ENCODE results near the gene NKAIN4.

NKAIN4 gene

DNA sequence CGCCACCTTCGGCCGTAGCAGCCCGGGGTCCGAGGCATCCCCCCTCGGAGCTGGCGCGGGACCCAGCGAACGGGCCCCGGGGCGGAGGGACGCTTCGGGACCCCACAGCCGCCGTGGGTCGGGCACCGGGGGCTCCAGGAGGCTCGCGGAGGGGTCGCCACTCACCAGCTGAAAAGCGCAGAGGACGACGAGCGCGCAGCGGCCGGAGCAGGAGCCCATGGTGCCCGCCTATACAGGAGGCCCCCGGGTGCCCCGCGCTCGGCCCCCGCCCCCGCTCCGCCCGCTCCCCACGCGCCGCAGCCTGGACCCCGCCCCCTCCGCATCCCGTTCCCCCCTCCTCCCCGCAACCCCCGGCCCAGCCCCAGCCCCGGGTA lies at the start of gene NKAIN4:
TSS of gene NKAIN4 (minus strand) at position 232 of the 374 bp plus-strand sequence. CDS start at position 219, 13 bp downstream.
- no peak for DNase-seq (ENCODE audit: low spot score)

- DNase-seq (ENCODE audit: low spot score) = no peak
Measured at GRCh38 chr20:63303095-63303666, 48.9 kb upstream of the NKAIN4 start.

GRCh38 chr20:63301671-63302070 lies 47.4 kb upstream of the NKAIN4 start:
- no peak for DNase-seq (ENCODE audit: low spot score)

DNA sequence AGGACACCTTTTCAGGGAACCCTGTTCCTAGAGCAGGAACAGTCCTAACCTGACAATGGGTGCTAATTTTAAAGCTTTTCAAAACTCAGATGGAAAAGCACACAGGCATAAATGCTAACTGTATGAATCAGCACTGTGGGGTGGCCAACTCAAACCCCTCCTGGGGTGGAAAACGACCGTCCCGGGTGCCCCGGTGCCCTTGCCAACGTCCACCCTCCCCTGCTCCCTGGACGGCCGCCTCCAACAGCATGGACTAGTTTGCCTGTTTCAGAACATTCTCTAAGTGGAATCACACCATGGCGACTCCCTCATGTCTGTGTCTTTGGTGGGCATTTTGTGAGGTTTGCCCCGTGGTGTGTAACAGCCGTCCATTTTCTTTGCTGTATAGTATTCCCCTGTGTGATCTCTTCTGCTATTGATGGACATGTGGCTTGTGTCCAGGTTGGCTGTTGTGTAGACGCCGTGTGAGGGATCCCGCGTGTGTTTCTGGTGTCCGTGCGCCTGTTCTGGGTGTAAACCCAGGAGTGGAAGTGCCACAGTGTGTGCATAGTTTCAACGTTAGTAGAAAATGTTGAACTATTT lies 44.6 kb upstream of the NKAIN4 start:
- no peak for DNase-seq (ENCODE audit: low spot score)

GRCh38 chr20:63297796-63298572 lies 43.7 kb upstream of the NKAIN4 start:
- no peak for DNase-seq (ENCODE audit: low spot score)

GRCh38 chr20:63297371-63297781 lies 43.1 kb upstream of the NKAIN4 start:
- DNase-seq (ENCODE audit: low spot score) = no peak

- no peak for DNase-seq (ENCODE audit: low spot score)
Measured at GRCh38 chr20:63296531-63297299, 42.5 kb upstream of the NKAIN4 start.

DNA sequence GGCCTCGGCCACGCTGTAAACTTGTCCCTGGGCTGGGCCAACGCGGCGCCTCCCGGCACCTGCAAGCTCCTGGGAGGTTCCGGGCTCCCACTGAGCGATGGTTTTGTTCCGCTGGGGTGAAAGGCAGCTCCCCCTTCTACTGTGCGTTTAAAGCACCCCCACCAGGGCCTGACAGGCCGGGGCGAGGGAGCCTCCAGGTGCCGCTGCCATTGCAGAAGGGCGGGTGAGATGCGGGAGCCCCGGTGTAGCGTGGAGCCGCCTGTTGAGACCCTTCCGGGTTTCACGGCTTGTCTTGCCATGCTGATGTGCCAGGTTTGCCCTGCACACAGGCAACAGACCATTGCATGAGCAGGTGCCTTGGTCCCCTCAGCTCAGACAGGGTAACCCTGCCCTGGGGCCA lies 41.6 kb upstream of the NKAIN4 start:
- no peak for DNase-seq (ENCODE audit: low spot score)

DNA sequence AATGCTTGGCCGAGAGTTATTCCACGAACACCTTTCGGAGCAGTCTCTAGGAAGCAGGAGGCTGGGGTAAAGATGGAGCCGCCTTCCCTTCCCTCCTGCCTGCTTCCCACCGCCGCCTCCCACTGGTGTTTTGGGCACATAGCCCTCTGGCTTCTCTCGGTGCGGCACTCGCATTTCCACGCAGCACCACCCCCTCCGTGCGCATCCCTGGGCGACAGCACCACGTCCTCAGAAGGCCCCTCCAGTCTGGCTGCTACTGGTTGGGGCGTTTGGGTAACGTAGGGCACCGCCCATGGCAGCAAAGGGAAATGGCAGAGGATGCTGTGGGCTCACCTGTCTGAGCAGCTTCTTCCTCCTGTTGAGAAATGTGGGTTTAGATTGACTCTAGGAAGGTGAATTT lies 41.2 kb upstream of the NKAIN4 start:
- DNase-seq (ENCODE audit: low spot score) = no peak

GRCh38 chr20:63295018-63295417 lies 40.8 kb upstream of the NKAIN4 start:
- DNase-seq (ENCODE audit: low spot score) = no peak

DNA sequence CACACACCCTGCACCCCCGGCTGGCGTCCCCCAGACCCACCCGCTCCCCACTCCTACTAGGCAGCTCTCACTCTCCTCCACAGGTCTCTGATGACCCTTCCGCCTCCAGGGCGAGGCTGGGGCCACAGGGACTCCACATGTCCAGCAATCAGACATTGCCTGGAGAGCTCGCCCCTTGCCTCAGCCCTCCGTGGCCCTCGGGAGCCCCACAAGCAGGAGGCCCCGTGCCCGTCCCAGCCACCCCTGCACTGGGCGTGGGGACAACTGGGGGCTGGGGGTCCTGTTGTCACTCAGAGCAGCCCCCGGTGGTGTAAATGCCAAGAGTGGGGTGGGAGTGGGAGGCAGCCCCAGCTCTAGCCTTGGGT lies 40.3 kb upstream of the NKAIN4 start:
- no peak for DNase-seq (ENCODE audit: low spot score)

DNA sequence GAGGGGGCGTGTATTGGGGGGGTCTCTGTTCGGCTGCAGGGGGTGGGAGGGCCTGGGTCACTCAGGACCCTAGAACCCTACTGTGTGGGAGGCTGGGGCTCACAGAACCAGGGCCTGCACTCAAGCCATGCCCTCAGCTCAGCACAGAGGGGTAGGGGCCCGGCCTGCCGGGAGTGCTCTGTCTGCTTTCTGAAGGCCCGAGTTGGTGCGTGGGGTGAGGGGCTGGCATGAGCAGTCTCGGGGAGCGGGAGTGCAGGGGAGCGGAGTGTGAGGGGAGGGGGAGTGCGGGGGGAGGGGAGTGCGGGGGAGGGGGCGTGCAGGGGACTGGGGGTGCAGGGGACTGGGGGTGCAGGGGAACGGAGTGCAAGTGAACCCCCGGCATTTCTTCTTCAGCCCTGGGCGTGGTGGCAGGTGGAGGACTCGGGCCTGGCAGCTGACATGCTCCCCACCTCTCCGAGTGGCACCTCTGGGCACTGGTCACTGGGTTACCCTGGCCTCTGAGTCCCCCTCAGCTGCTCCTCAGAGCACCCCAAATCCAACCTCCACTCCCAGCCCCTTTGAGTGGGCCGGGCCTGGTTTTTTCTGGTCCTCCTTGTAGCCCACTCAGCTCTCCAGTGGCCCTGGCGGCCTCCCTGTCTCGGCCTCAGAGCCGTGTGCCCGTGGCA lies 39.7 kb upstream of the NKAIN4 start:
- DNase-seq (ENCODE audit: low spot score) = no peak

- DNase-seq (ENCODE audit: low spot score) = no peak
Measured at GRCh38 chr20:63293456-63293855, 39.2 kb upstream of the NKAIN4 start.

GRCh38 chr20:63292904-63293303 lies 38.6 kb upstream of the NKAIN4 start, which contains the start of gene COL20A1:
Gene COL20A1 (plus strand): TSS chr20:63293186. CDS start chr20:63295108, 1,922 bp downstream.
- no peak for DNase-seq (ENCODE audit: low spot score)

GRCh38 chr20:63292292-63292701 lies 38.0 kb upstream of the NKAIN4 start:
- DNase-seq (ENCODE audit: low spot score) = no peak

- DNase-seq (ENCODE audit: low spot score) = no peak
Measured at GRCh38 chr20:63291811-63292210, 37.5 kb upstream of the NKAIN4 start.

DNA sequence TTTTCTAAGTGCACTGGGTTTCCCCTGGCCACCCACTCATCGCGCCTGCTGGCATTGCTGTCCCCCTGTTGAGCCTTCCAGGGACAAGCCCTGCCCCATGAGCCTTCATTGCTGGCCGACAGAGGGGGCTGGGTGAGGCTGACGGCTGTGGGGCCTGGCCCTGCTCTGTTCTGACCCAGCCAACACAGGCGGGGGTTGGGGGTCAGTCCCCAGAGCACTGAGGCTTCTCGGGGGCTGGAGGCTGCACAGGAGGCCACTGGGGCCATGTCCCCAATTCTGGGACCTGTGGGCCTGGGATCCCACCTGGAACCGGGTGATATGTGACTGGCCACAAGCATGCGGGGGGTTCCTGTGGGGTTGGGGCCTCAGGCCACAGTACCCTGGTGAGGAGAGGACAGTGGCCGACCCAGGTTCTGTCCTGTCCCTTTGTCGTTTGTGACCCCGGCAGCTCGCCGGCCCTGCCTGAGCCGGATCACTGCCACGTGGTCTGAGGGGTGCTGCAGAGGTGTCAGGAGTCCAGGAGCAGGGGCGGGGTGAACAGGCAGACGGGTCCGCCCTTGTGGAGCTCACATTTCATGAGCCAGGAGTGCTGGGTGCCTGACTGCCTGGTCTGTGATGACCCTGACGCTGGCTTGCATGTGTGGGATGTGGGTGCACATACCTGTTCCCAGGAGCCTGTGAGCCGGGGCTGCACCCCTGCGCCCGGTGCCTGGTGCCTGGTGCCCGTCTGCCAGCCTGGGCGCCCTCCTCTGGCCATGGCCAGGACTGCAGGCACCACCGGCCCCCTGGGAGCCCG lies 36.6 kb upstream of the NKAIN4 start:
- no peak for DNase-seq (ENCODE audit: low spot score)

DNA sequence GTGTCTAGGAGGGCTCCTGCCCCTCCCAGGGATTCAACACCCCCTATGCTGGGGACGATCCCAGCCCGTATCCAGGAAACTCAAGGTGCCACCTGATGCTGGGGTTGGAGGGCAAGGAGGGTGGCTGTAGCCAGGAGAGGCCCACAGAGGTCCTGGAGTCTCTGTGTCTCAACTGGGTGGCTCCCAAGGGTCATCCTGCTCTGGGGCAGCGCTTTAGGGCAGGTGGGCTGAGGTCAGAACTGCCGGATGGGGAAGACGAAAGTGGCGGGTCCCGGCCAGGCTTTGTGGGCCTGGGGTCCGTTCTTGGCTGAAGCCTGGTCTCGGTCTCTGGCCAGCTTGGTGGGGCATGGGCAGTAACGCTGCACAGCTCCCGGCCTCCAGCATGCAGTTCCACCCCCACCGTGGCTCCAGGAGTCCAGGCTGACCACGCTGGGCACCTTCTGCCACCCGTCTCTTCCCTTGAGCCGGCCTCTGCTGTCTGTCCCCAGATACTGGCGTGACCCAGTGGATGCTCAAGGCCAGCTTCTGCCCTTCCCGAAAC lies 35.9 kb upstream of the NKAIN4 start:
- DNase-seq (ENCODE audit: low spot score) = no peak

- DNase-seq (ENCODE audit: low spot score) = no peak
Measured at GRCh38 chr20:63289311-63290135, 35.3 kb upstream of the NKAIN4 start.

All from left forelimb (tissue), 1 donor.